ENCODE data around the gene RAPGEF3.

Gene RAPGEF3

GRCh38 chr12:47750229-47750798 is 8.4 kb downstream of the RAPGEF3 start:
- in situ Hi-C loops (cut with MboI; ENCODE audit: low sequenced_read_pairs, unreplicated experiment) = no loop called here
- TF ChIP-seq CTCF (IDR thresholded peaks at IDR 0.05; ENCODE audit: borderline replicate concordance, control extremely low read depth, extremely low read depth, insufficient read depth, missing control alignments) = no peak
- no peak for DNase-seq (ENCODE audit: low spot score)

- in situ Hi-C loops (cut with MboI; ENCODE audit: low sequenced_read_pairs, unreplicated experiment) = no loop called here
- DNase-seq (ENCODE audit: low spot score) = peak; percentile 27
- no peak for TF ChIP-seq CTCF (IDR thresholded peaks at IDR 0.05; ENCODE audit: borderline replicate concordance, control extremely low read depth, extremely low read depth, insufficient read depth, missing control alignments)
Measured at GRCh38 chr12:47748899-47749298, 9.8 kb downstream of the RAPGEF3 start.

GRCh38 chr12:47748507-47748828 is 10.2 kb downstream of the RAPGEF3 start:
- in situ Hi-C loops (cut with MboI; ENCODE audit: low sequenced_read_pairs, unreplicated experiment) = no loop called here
- no peak for DNase-seq (ENCODE audit: low spot score)
- no peak for TF ChIP-seq CTCF (IDR thresholded peaks at IDR 0.05; ENCODE audit: borderline replicate concordance, control extremely low read depth, extremely low read depth, insufficient read depth, missing control alignments)

GRCh38 chr12:47747596-47748506 is 10.8 kb downstream of the RAPGEF3 start:
- no peak for TF ChIP-seq CTCF (IDR thresholded peaks at IDR 0.05; ENCODE audit: borderline replicate concordance, control extremely low read depth, extremely low read depth, insufficient read depth, missing control alignments)
- peak; percentile 25 for DNase-seq (ENCODE audit: low spot score)
- in situ Hi-C loops (cut with MboI; ENCODE audit: low sequenced_read_pairs, unreplicated experiment) = no loop called here

- peak; percentile 28 for DNase-seq (ENCODE audit: low spot score)
- TF ChIP-seq CTCF (IDR thresholded peaks at IDR 0.05; ENCODE audit: borderline replicate concordance, control extremely low read depth, extremely low read depth, insufficient read depth, missing control alignments) = no peak
- in situ Hi-C loops (cut with MboI; ENCODE audit: low sequenced_read_pairs, unreplicated experiment) = no loop called here
Measured at GRCh38 chr12:47747126-47747525, 11.6 kb downstream of the RAPGEF3 start.

- peak; percentile 22 for DNase-seq (ENCODE audit: low spot score)
- no peak for TF ChIP-seq CTCF (IDR thresholded peaks at IDR 0.05; ENCODE audit: borderline replicate concordance, control extremely low read depth, extremely low read depth, insufficient read depth, missing control alignments)
- in situ Hi-C loops (cut with MboI; ENCODE audit: low sequenced_read_pairs, unreplicated experiment) = no loop called here
Measured at GRCh38 chr12:47746523-47746922, 12.2 kb downstream of the RAPGEF3 start.
